Measurements from ENCODE around the gene SCT. TPM values are rescaled to one million over a fixed set of nuclear protein-coding genes. Genes with fewer than 3 reads are reported as not detected.

Gene SCT
- total RNA-seq, 1 donor from 2014 or later = 2.9 TPM

DNA sequence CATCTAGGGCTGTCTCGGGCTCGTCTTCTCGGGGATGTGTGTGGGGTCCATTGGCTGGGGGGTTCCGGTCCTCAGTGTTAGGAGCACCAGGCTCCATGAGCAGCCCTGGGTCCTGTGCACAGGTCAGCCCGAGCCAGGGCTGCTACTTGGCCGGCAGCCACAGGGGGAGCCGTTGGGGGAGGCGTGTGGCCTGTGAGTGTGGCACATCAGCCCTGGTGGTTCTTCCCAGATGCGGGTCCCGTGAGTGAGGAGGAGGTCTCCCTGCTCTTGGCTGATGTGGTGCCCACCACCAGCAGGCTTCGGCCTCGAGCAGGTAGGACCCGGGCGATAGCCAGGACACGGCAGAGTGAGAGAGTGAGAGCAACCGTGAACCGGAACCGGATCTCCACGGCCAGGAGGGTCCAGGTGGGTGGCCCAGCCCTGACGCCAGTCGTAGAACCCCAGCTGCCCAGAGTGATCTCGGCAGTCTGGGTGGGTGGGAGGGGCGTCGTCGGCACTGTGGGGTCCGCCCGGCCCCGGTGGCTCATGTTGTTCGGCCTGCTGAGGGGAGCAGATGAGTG, 29.7 kb downstream of the SCT start:
- Mint-ChIP-seq H3K4me1 (ENCODE audit: low read depth) (no peaks in the 10 kb centered on the region), H3K9me3 (ENCODE audit: low read depth) (no peaks in the 10 kb centered on the region), H3K36me3 (ENCODE audit: insufficient read depth) (peaks cover 16% of the 10 kb centered on the region), H3K4me3 (ENCODE audit: low read depth) (no peak overlapping the region), H3K27me3 (no peaks in the 10 kb centered on the region), H3K27ac (peak overlapping the region; percentile 67)
- TF ChIP-seq, protein P1, sequence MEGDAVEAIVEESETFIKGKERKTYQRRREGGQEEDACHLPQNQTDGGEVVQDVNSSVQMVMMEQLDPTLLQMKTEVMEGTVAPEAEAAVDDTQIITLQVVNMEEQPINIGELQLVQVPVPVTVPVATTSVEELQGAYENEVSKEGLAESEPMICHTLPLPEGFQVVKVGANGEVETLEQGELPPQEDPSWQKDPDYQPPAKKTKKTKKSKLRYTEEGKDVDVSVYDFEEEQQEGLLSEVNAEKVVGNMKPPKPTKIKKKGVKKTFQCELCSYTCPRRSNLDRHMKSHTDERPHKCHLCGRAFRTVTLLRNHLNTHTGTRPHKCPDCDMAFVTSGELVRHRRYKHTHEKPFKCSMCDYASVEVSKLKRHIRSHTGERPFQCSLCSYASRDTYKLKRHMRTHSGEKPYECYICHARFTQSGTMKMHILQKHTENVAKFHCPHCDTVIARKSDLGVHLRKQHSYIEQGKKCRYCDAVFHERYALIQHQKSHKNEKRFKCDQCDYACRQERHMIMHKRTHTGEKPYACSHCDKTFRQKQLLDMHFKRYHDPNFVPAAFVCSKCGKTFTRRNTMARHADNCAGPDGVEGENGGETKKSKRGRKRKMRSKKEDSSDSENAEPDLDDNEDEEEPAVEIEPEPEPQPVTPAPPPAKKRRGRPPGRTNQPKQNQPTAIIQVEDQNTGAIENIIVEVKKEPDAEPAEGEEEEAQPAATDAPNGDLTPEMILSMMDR (IDR thresholded peaks at IDR 0.05; ENCODE audit: unreplicated experiment) = peak; percentile 32
- no peak for DNase-seq (ENCODE audit: low spot score, unreplicated experiment)

DNA sequence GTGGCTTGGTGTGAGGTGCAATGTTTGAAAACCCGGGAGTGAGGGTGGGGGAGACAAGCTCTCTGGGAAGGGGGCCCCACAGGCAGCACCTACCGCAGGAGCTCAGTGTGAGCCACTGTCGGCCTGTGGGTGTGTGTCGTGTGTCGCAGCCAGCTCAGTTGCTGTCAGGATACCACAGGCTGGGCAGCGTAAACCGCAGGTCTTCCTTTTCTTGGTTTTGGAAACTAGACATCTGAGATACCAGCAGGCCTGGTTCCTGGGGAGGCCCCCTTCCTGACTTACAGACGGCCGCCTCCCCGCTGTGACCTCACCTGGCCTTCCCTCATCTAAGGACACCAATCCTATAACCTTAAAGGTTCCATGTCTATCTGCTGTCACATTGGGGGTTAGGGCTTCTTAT, 30.6 kb downstream of the SCT start:
- Mint-ChIP-seq H3K27ac (no peak overlapping the region), H3K4me1 (ENCODE audit: low read depth) (no peaks in the 10 kb centered on the region), H3K27me3 (no peaks in the 10 kb centered on the region), H3K9me3 (ENCODE audit: low read depth) (no peaks in the 10 kb centered on the region), H3K4me3 (ENCODE audit: low read depth) (no peak overlapping the region), H3K36me3 (ENCODE audit: insufficient read depth) (peaks cover 17% of the 10 kb centered on the region)
- no peak for DNase-seq (ENCODE audit: low spot score, unreplicated experiment)
- TF ChIP-seq, protein P1 (IDR thresholded peaks at IDR 0.05; ENCODE audit: unreplicated experiment) = no peak

DNA sequence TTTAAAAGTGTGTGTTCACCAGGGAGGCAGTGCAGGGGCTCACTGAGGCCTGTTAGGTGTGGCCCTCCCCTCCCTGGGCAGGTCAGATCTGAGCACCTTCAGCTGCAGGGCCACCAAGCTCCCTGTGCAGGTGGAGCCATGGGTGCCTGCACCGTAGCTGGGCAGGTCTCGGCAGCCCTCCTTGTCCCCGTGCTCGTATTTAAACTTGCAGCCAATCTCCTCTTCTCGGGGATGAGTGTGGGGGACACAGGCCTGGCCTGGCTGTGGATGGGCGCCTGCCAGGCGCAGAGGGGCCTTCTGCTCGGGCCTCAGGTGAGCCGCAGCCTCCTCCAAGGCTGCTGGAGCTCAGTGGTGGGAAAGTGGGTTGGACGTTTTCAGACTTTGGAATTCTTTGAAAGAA, 31.6 kb downstream of the SCT start:
- no peaks in the 10 kb centered on the region for H3K27me3 Mint-ChIP-seq
- DNase-seq (ENCODE audit: low spot score, unreplicated experiment) = no peak
- no peaks in the 10 kb centered on the region for H3K9me3 Mint-ChIP-seq (ENCODE audit: low read depth)
- no peak overlapping the region for H3K27ac Mint-ChIP-seq
- TF ChIP-seq, protein P1 (IDR thresholded peaks at IDR 0.05; ENCODE audit: unreplicated experiment) = no peak
- peaks cover 19% of the 10 kb centered on the region for H3K36me3 Mint-ChIP-seq (ENCODE audit: insufficient read depth)
- H3K4me1 Mint-ChIP-seq (ENCODE audit: low read depth) = no peaks in the 10 kb centered on the region
- no peak overlapping the region for H3K4me3 Mint-ChIP-seq (ENCODE audit: low read depth)

DNA sequence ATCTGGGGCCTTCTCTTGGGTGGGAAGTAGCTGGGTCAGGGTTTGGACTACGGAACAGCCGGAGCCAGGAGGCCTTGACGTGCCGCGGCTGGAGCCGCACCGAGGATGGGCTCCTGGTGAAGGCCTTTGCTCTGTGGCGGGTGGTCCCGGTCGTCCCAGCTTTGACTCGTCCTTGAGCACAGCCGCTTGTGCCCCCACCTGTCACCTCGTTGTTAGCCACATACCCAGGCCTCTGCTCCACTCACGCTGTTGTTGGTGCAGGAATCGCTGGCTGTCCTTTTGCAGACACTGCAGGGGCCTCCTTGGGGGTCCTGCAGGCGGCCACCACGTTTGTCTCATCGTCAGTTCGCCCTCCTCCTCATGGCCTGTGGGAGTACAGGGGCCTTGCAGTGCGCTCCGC, 33.6 kb downstream of the SCT start:
- TF ChIP-seq, protein P1 (IDR thresholded peaks at IDR 0.05; ENCODE audit: unreplicated experiment) = no peak

DNA sequence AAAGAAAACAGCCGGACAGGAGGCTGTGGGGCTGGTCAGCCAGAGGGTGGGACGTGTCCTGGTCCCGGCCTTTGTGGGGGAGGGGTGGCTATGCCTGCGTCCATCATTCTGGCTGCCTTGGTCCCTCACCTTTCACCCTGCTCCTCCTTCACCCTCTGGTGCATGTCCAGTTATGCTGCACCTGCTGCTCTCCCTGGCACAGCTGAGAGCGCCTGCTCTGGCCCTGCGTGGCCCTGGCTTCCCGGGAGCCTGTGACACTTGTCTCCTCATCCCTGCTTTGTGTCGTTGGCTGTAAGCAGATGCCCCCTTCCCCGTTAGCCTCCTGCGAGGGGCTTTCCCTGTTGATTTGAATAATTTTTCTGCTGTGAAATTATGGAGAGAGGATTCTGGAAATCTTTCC, 34.1 kb downstream of the SCT start:
- H3K27ac Mint-ChIP-seq = no peak overlapping the region
- peaks cover 24% of the 10 kb centered on the region for H3K36me3 Mint-ChIP-seq (ENCODE audit: insufficient read depth)
- H3K27me3 Mint-ChIP-seq = no peaks in the 10 kb centered on the region
- no peaks in the 10 kb centered on the region for H3K9me3 Mint-ChIP-seq (ENCODE audit: low read depth)
- TF ChIP-seq, protein P1 (IDR thresholded peaks at IDR 0.05; ENCODE audit: unreplicated experiment) = no peak
- H3K4me1 Mint-ChIP-seq (ENCODE audit: low read depth) = no peaks in the 10 kb centered on the region
- no peak overlapping the region for H3K4me3 Mint-ChIP-seq (ENCODE audit: low read depth)
- no peak for DNase-seq (ENCODE audit: low spot score, unreplicated experiment)

More for the DNA sequence above, 33.6 kb downstream of the SCT start:
- DNase-seq (ENCODE audit: low spot score, unreplicated experiment) = no peak
- no peak overlapping the region for H3K27ac Mint-ChIP-seq
- no peaks in the 10 kb centered on the region for H3K27me3 Mint-ChIP-seq
- no peak overlapping the region for H3K4me3 Mint-ChIP-seq (ENCODE audit: low read depth)
- H3K36me3 Mint-ChIP-seq (ENCODE audit: insufficient read depth) = peaks cover 21% of the 10 kb centered on the region
- no peaks in the 10 kb centered on the region for H3K9me3 Mint-ChIP-seq (ENCODE audit: low read depth)
- no peaks in the 10 kb centered on the region for H3K4me1 Mint-ChIP-seq (ENCODE audit: low read depth)
